H1 (cell line): ENCODE measurements around the gene HACE1. TPM values are rescaled to one million over a fixed set of nuclear protein-coding genes. Genes with fewer than 3 reads are reported as not detected.

Experiments used
- CBX5 ChIP-seq: fragments of 300-800, 300-1000 bp; sonication (generic); IDR thresholded peaks from 2 replicates; pipeline ENCODE4 v1.7.1; 2016; ENCODE audit warnings: antibody characterized with exemption, low read length, low read depth
- CEBPB ChIP-seq: IDR thresholded peaks from 2 replicates; pipeline ENCODE4 v1.6.1; 2012; ENCODE audit warnings: low read depth, low read length
- CHD2 ChIP-seq: IDR thresholded peaks from 2 replicates; pipeline ENCODE4 v1.6.1; 2012; ENCODE audit warnings: low read length, improper control_type of control experiment
- CHD7 ChIP-seq: fragments of 300-600 bp; sonication (generic); IDR thresholded peaks from 2 replicates; pipeline ENCODE4 v1.7.1; 2012; ENCODE audit warnings: low read length, moderate library complexity, mild to moderate bottlenecking, inconsistent platforms; ENCODE audit not compliant: insufficient replicate concordance
- CTCF ChIP-seq, 3 experiments: IDR thresholded peaks; 1 replicate in 2 of 3; 2 replicates in 1 of 3; pipeline versions ENCODE4 v1.5.1 to v1.6.1; 2011; ENCODE audit warnings: low read length in 3 of 3, mild to moderate bottlenecking in 3 of 3, inconsistent platforms in 2 of 3, low read depth in 1 of 3, moderate library complexity in 1 of 3; ENCODE audit not compliant: insufficient read depth in 1 of 3; ENCODE audit errors: control extremely low read depth in 1 of 3
- FOSL1 ChIP-seq: IDR thresholded peaks from 2 replicates; pipeline ENCODE4 v1.6.1; 2011; ENCODE audit warnings: mild to moderate bottlenecking, low read depth, low read length, moderate library complexity; ENCODE audit not compliant: insufficient read depth
- SP1 ChIP-seq: IDR thresholded peaks from 2 replicates; pipeline ENCODE4 v1.6.1; 2011; ENCODE audit warnings: low read depth, low read length
- SRF ChIP-seq: IDR thresholded peaks from 2 replicates; pipeline ENCODE4 v1.6.1; 2011; ENCODE audit warnings: mild to moderate bottlenecking, low read depth, low read length, moderate library complexity
- polyA plus RNA-seq, 7 experiments: library from polyadenylated mRNA; depleted of rRNA in 3 of 7; stranded (reverse) in 5 of 7; unstranded in 2 of 7; fragments of >200 nt in 5 of 7; fragments of 200-250 nt in 2 of 7; gene quantifications; 1 replicate in 5 of 7; 2 replicates in 1 of 7; 4 replicates in 1 of 7; pipeline versions ENCODE4 v1.2.1 to v1.2.3, GENCODE V29; 2011 to 2013; ENCODE audit warnings: missing spikeins in 2 of 7, mixed read lengths in 2 of 7
- total RNA-seq: library from RNA; stranded (reverse); fragmentation: NEBNext Ultra II Directional; extraction: Animal tissue kit (Norgen Biotek cat#: 25700); gene quantifications from 2 replicates; pipeline ENCODE4 v1.2.1, GENCODE V29; 2021

HACE1 gene
- total and polyA plus RNA-seq, 2 of the 8 experiments (the other 6 are each of a cell fraction or from before 2014, with no cell fraction given), result 7.1 to 21.3 TPM

- no peak for TF ChIP-seq CTCF (IDR thresholded peaks at IDR 0.05; ENCODE audit: control extremely low read depth in 1 of 3, insufficient read depth in 1 of 3, low read depth in 1 of 3, low read length in 3 of 3)
- TF ChIP-seq SP1, result no peak
- no peak for TF ChIP-seq SRF
- no peak for TF ChIP-seq FOSL1
- TF ChIP-seq CEBPB, result no peak
- TF ChIP-seq CHD2, result no peak
- no peak for TF ChIP-seq CBX5
- no peak for TF ChIP-seq CHD7
Observed at GRCh38 chr6:104680539-104680938, 179.2 kb downstream of the HACE1 start (continued).
